ENCODE data around the gene MICB. TPM values are rescaled to one million over a fixed set of nuclear protein-coding genes. Genes with fewer than 3 reads are reported as not detected.
A peak's percentile ranks its signal among the peaks of the same experiment; 100 is the strongest.
"Not testable (repeated sequence)": the region's sequence is repeated elsewhere in the genome, so short reads cannot be mapped to it uniquely, and the experiment has no call there.

The MICB gene
- total RNA-seq, 2 experiments from 2014 or later: 14.3 to 14.7 TPM

- intact Hi-C loops (cut with DNase I, micrococcal nuclease): loop anchor here in 1 of 2 experiments (5.0 kb wide), 1 partner anchor 36 kb away; no protein-coding TSS in a partner anchor
These were observed 803 bp downstream of the MICB start for GRCh38 chr6:31498748-31499147.

GRCh38 chr6:31499648-31500047, 1.7 kb downstream of the MICB start:
- H3K27me3 Mint-ChIP-seq; H3K9me3 ChIP-seq (ENCODE audit: control insufficient read depth in 1 of 2, insufficient read depth in 1 of 2, low read length in 2 of 2); ATAC-seq (ENCODE audit: poor library complexity); H3K9me3 Mint-ChIP-seq; H3K36me3 Mint-ChIP-seq (ENCODE audit: low read depth); H3K27ac ChIP-seq (ENCODE audit: low read depth in 1 of 2, low read length in 2 of 2); H3K36me3 ChIP-seq (ENCODE audit: insufficient read depth, low read length); H3K4me3 ChIP-seq (ENCODE audit: low read length); DNase-seq; H3K27me3 ChIP-seq (ENCODE audit: control insufficient read depth in 1 of 2, insufficient read depth in 2 of 2, low read length in 2 of 2); CTCF ChIA-PET; H3K27ac Mint-ChIP-seq: not testable (repeated sequence)
- peaks cover 44% of the 10 kb centered on the region for H3K4me1 ChIP-seq (ENCODE audit: insufficient read depth, low read length)
- Mint-ChIP-seq H3K4me3 (peak overlapping the region; percentile 95), H3K4me1 (ENCODE audit: low read depth) (peaks cover 70% of the 10 kb centered on the region)
- intact Hi-C loops (cut with DNase I, micrococcal nuclease): loop anchor here in 1 of 2 experiments (5.0 kb wide), 1 partner anchor 37 kb away; no protein-coding TSS in a partner anchor
- POLR2A ChIA-PET: interaction anchor here (1.1 kb wide), 1 partner anchor 42 kb away, joined by 6 read pairs; the partner anchor contains the start of gene DDX39B

More at GRCh38 chr6:31498748-31499147, 803 bp downstream of the MICB start:
- DNase-seq: peak in 2 of 14 experiments; percentile 10 to 38
- ChIA-PET CTCF (interaction anchor here (0.6 to 0.7 kb wide), 2 partner anchors 238 to 956 kb away, joined by 3 to 4 read pairs; no protein-coding TSS in a partner anchor), POLR2A (interaction anchor here (1.1 to 2.4 kb wide), 2 partner anchors 42 to 83 kb away, joined by 6 to 8 read pairs; partner anchors contain the start of genes DDX39B and LTB)
- Mint-ChIP-seq H3K9me3 (no peaks in the 10 kb centered on the region), H3K36me3 (ENCODE audit: low read depth) (peaks cover 9% of the 10 kb centered on the region), H3K4me1 (ENCODE audit: low read depth) (peaks cover 76% of the 10 kb centered on the region), H3K4me3 (peak overlapping the region; percentile 95), H3K27me3 (no peaks in the 10 kb centered on the region), H3K27ac (peak overlapping the region; percentile 61)
- ATAC-seq (ENCODE audit: poor library complexity): no peak
- no peaks in the 10 kb centered on the region for H3K36me3 ChIP-seq (ENCODE audit: insufficient read depth, low read length)
- no peak for TF ChIP-seq CTCF (IDR thresholded peaks at IDR 0.05)
- H3K4me1 ChIP-seq (ENCODE audit: insufficient read depth, low read length): peaks cover 48% of the 10 kb centered on the region
- H3K4me3 ChIP-seq (ENCODE audit: low read length): peak overlapping the region; percentile 68
- no peaks in the 10 kb centered on the region for H3K9me3 ChIP-seq (ENCODE audit: control insufficient read depth in 1 of 2, insufficient read depth in 1 of 2, low read length in 2 of 2)
- no peaks in the 10 kb centered on the region for H3K27me3 ChIP-seq (ENCODE audit: control insufficient read depth in 1 of 2, insufficient read depth in 2 of 2, low read length in 2 of 2)
- H3K27ac ChIP-seq (ENCODE audit: low read depth in 1 of 2, low read length in 2 of 2): no peak overlapping the region

- Mint-ChIP-seq H3K4me3 (peak overlapping the region; percentile 30), H3K4me1 (ENCODE audit: low read depth) (peaks cover 50% of the 10 kb centered on the region), H3K27me3 (no peaks in the 10 kb centered on the region), H3K36me3 (ENCODE audit: low read depth) (peaks cover 25% of the 10 kb centered on the region), H3K27ac (no peak overlapping the region), H3K9me3 (no peaks in the 10 kb centered on the region)
- DNase-seq: no peak
- Histone ChIP-seq H3K36me3 (ENCODE audit: insufficient read depth, low read length) (peaks cover 29% of the 10 kb centered on the region), H3K4me3 (ENCODE audit: low read length) (no peak overlapping the region), H3K27ac (ENCODE audit: low read depth in 1 of 2, low read length in 2 of 2) (no peak overlapping the region), H3K9me3 (ENCODE audit: control insufficient read depth in 1 of 2, insufficient read depth in 1 of 2, low read length in 2 of 2) (no peaks in the 10 kb centered on the region), H3K4me1 (ENCODE audit: insufficient read depth, low read length) (peaks cover 21% of the 10 kb centered on the region), H3K27me3 (ENCODE audit: control insufficient read depth in 1 of 2, insufficient read depth in 2 of 2, low read length in 2 of 2) (no peaks in the 10 kb centered on the region)
- ChIA-PET POLR2A (no interaction called here), CTCF (no interaction called here)
- intact Hi-C loops (cut with DNase I, micrococcal nuclease): no loop called here
- TF ChIP-seq CTCF (IDR thresholded peaks at IDR 0.05): no peak
- no peak for ATAC-seq (ENCODE audit: poor library complexity)
These were observed 4.6 kb downstream of the MICB start for GRCh38 chr6:31502586-31502985.

- H3K36me3 ChIP-seq (ENCODE audit: insufficient read depth, low read length): peaks cover 63% of the 10 kb centered on the region
- H3K4me3 ChIP-seq (ENCODE audit: low read length); intact Hi-C loops (cut with DNase I, micrococcal nuclease); H3K9me3 ChIP-seq (ENCODE audit: control insufficient read depth in 1 of 2, insufficient read depth in 1 of 2, low read length in 2 of 2); DNase-seq; H3K4me3 Mint-ChIP-seq; POLR2A ChIA-PET; H3K27me3 ChIP-seq (ENCODE audit: control insufficient read depth in 1 of 2, insufficient read depth in 2 of 2, low read length in 2 of 2); H3K27me3 Mint-ChIP-seq; H3K4me1 Mint-ChIP-seq (ENCODE audit: low read depth); H3K27ac Mint-ChIP-seq; H3K27ac ChIP-seq (ENCODE audit: low read depth in 1 of 2, low read length in 2 of 2); ATAC-seq (ENCODE audit: poor library complexity); H3K9me3 Mint-ChIP-seq; CTCF ChIA-PET; H3K4me1 ChIP-seq (ENCODE audit: insufficient read depth, low read length): not testable (repeated sequence)
- H3K36me3 Mint-ChIP-seq (ENCODE audit: low read depth): peaks cover 53% of the 10 kb centered on the region
These were observed 11.1 kb downstream of the MICB start for GRCh38 chr6:31509036-31509435.

All from CD4-positive, alpha-beta T cell (primary cell).